ENCODE results near the gene PRKCE.

Gene PRKCE

GRCh38 chr2:46163804-46164528 lies 512.5 kb downstream of the PRKCE start:
- DNase-seq: no peak

- DNase-seq: no peak
These were observed 513.2 kb downstream of the PRKCE start for GRCh38 chr2:46164529-46165301.

GRCh38 chr2:46165916-46166315 lies 514.4 kb downstream of the PRKCE start:
- no peak for DNase-seq

- no peak for DNase-seq
These were observed 515.9 kb downstream of the PRKCE start for GRCh38 chr2:46167406-46167805.

- DNase-seq: no peak
These were observed 516.4 kb downstream of the PRKCE start for GRCh38 chr2:46167924-46168323.

GRCh38 chr2:46169467-46169866 lies 518.0 kb downstream of the PRKCE start:
- no peak for DNase-seq

GRCh38 chr2:46170026-46170425 lies 518.6 kb downstream of the PRKCE start:
- DNase-seq: no peak

GRCh38 chr2:46170611-46171350 lies 519.3 kb downstream of the PRKCE start:
- DNase-seq: no peak

- no peak for DNase-seq
These were observed 520.0 kb downstream of the PRKCE start for GRCh38 chr2:46171411-46171953.

- no peak for DNase-seq
These were observed 520.6 kb downstream of the PRKCE start for GRCh38 chr2:46171996-46172546.

- no peak for DNase-seq
These were observed 521.6 kb downstream of the PRKCE start for GRCh38 chr2:46173030-46173429.

- DNase-seq: no peak
These were observed 522.3 kb downstream of the PRKCE start for GRCh38 chr2:46173636-46174250.

GRCh38 chr2:46174345-46175170 lies 523.1 kb downstream of the PRKCE start:
- no peak for DNase-seq

GRCh38 chr2:46175419-46175818 lies 523.9 kb downstream of the PRKCE start:
- no peak for DNase-seq

- peak; percentile 25 for DNase-seq
These were observed 526.1 kb downstream of the PRKCE start for GRCh38 chr2:46177461-46178089.

- peak; percentile 26 for DNase-seq
These were observed 527.7 kb downstream of the PRKCE start for GRCh38 chr2:46179037-46179621.

- DNase-seq: no peak
These were observed 528.7 kb downstream of the PRKCE start for GRCh38 chr2:46180189-46180588.

- DNase-seq: no peak
These were observed 529.8 kb downstream of the PRKCE start for GRCh38 chr2:46181306-46181705.

- DNase-seq: no peak
These were observed 530.5 kb downstream of the PRKCE start for GRCh38 chr2:46181789-46182530.

GRCh38 chr2:46183426-46183825 lies 532.0 kb downstream of the PRKCE start:
- DNase-seq: no peak
